Measurements from ENCODE around the gene RNF224. TPM values are rescaled to one million over a fixed set of nuclear protein-coding genes. Genes with fewer than 3 reads are reported as not detected.

Gene RNF224
- polyA plus RNA-seq, 1 donor from 2014 or later, result not detected

DNA sequence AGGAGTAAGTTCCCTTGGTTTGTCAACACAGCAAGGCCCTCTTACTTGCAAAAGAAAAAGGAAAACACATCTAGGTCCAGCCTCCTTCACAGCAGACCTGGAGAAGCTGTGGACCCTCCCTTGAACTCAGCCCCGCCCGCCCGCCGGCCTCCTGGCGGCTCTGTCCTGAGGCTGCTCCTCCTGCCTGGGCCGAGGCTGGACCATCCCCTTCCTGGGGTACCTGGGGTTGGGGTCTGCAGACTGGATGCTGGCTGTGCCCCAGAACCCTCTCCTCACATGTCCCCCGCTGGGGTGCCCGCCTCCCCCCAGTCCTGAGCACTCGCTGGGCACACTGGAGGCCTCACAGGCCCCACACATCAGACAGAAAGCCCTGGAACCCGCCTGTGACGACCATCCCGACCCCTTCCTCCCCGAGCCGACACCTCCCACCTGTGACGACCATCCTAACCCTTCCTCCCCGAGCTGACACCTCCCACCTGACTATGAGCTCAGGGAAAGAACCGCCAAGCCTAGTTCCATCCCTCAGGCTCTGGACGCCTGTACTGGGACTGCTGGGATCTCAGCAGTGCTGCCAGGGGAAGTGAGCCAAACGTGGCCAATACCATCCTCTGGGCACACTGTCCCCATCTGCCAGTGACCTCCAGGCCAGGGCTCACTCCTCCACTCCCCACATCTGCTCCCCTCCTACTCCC, 48.2 kb upstream of the RNF224 start:
- H2AFZ ChIP-seq (ENCODE audit: low read depth, low read length), result no peak overlapping the region
- H3K4me3 ChIP-seq (ENCODE audit: low read length), result no peak overlapping the region
- H3F3A ChIP-seq (ENCODE audit: insufficient read depth, low read length, poor library complexity, severe bottlenecking), result no peaks in the 10 kb centered on the region
- H3K9ac ChIP-seq (ENCODE audit: low read length), result no peak overlapping the region
- H3K9me3 ChIP-seq (ENCODE audit: low read length), result no peaks in the 10 kb centered on the region
- TF ChIP-seq SMC3 (conservative IDR thresholded peaks at IDR 0.05; ENCODE audit: poor library complexity), result no peak
- TF ChIP-seq MXI1 (conservative IDR thresholded peaks at IDR 0.05; ENCODE audit: poor library complexity, severe bottlenecking), result no peak
- TF ChIP-seq EZH2 (IDR thresholded peaks at IDR 0.05; ENCODE audit: borderline replicate concordance, insufficient read depth, low read length, poor library complexity, severe bottlenecking), result no peak
- no peak for TF ChIP-seq TAF1 (IDR thresholded peaks at IDR 0.05; ENCODE audit: low read depth)
- TF ChIP-seq, protein P1, sequence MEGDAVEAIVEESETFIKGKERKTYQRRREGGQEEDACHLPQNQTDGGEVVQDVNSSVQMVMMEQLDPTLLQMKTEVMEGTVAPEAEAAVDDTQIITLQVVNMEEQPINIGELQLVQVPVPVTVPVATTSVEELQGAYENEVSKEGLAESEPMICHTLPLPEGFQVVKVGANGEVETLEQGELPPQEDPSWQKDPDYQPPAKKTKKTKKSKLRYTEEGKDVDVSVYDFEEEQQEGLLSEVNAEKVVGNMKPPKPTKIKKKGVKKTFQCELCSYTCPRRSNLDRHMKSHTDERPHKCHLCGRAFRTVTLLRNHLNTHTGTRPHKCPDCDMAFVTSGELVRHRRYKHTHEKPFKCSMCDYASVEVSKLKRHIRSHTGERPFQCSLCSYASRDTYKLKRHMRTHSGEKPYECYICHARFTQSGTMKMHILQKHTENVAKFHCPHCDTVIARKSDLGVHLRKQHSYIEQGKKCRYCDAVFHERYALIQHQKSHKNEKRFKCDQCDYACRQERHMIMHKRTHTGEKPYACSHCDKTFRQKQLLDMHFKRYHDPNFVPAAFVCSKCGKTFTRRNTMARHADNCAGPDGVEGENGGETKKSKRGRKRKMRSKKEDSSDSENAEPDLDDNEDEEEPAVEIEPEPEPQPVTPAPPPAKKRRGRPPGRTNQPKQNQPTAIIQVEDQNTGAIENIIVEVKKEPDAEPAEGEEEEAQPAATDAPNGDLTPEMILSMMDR (IDR thresholded peaks at IDR 0.05; ENCODE audit: poor library complexity, severe bottlenecking), result no peak
- no peak for TF ChIP-seq RAD21 (conservative IDR thresholded peaks at IDR 0.05)
- no peak for TF ChIP-seq EP300 (conservative IDR thresholded peaks at IDR 0.05; ENCODE audit: poor library complexity, severe bottlenecking)
- TF ChIP-seq, protein P2, sequence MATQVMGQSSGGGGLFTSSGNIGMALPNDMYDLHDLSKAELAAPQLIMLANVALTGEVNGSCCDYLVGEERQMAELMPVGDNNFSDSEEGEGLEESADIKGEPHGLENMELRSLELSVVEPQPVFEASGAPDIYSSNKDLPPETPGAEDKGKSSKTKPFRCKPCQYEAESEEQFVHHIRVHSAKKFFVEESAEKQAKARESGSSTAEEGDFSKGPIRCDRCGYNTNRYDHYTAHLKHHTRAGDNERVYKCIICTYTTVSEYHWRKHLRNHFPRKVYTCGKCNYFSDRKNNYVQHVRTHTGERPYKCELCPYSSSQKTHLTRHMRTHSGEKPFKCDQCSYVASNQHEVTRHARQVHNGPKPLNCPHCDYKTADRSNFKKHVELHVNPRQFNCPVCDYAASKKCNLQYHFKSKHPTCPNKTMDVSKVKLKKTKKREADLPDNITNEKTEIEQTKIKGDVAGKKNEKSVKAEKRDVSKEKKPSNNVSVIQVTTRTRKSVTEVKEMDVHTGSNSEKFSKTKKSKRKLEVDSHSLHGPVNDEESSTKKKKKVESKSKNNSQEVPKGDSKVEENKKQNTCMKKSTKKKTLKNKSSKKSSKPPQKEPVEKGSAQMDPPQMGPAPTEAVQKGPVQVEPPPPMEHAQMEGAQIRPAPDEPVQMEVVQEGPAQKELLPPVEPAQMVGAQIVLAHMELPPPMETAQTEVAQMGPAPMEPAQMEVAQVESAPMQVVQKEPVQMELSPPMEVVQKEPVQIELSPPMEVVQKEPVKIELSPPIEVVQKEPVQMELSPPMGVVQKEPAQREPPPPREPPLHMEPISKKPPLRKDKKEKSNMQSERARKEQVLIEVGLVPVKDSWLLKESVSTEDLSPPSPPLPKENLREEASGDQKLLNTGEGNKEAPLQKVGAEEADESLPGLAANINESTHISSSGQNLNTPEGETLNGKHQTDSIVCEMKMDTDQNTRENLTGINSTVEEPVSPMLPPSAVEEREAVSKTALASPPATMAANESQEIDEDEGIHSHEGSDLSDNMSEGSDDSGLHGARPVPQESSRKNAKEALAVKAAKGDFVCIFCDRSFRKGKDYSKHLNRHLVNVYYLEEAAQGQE (IDR thresholded peaks at IDR 0.05; ENCODE audit: borderline replicate concordance), result no peak
- TF ChIP-seq POLR2AphosphoS5 (IDR thresholded peaks at IDR 0.05), result no peak
- H3K9me2 ChIP-seq (ENCODE audit: insufficient read depth, low read length), result no peaks in the 10 kb centered on the region
- no peaks in the 10 kb centered on the region for H3K36me3 ChIP-seq (ENCODE audit: insufficient read depth, low read length)
- no peak overlapping the region for H3K4me2 ChIP-seq (ENCODE audit: low read length)
- H3K27me3 ChIP-seq (ENCODE audit: insufficient read depth, low read depth, low read length), result no peaks in the 10 kb centered on the region
- no peak overlapping the region for H3K27ac ChIP-seq (ENCODE audit: low read length)
- no peaks in the 10 kb centered on the region for H3K79me2 ChIP-seq (replicated peaks; ENCODE audit: insufficient read depth, low read length)
- H4K20me1 ChIP-seq (ENCODE audit: insufficient read depth), result no peaks in the 10 kb centered on the region

DNA sequence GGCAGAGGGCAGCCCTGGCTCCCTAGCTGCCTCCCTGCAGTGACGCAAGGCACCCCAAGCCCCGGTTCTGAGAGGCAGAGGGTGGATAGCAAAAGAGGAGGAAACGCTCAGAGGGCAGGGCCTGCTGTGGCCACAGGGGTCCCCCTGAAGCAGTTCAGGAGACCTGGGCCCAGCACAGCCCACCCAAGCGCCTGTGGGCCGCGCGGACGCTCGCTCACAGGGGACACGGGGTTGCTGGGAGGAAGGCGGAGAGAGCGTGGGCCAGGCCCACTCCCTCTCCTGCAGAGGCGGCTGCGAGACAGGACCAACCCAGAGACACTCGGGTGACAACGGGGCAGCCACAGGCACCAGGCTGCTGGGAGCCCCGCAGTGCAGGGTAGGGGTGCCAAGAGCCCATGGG, 47.5 kb upstream of the RNF224 start:
- no peak overlapping the region for H2AFZ ChIP-seq (ENCODE audit: low read depth, low read length)
- no peak overlapping the region for H3K27ac ChIP-seq (ENCODE audit: low read length)
- no peaks in the 10 kb centered on the region for H3F3A ChIP-seq (ENCODE audit: insufficient read depth, low read length, poor library complexity, severe bottlenecking)
- no peak for TF ChIP-seq SMC3 (conservative IDR thresholded peaks at IDR 0.05; ENCODE audit: poor library complexity)
- no peak for TF ChIP-seq RAD21 (conservative IDR thresholded peaks at IDR 0.05)
- no peak for TF ChIP-seq EZH2 (IDR thresholded peaks at IDR 0.05; ENCODE audit: borderline replicate concordance, insufficient read depth, low read length, poor library complexity, severe bottlenecking)
- TF ChIP-seq TAF1 (IDR thresholded peaks at IDR 0.05; ENCODE audit: low read depth), result no peak
- H3K4me2 ChIP-seq (ENCODE audit: low read length), result no peak overlapping the region
- H3K9ac ChIP-seq (ENCODE audit: low read length), result no peak overlapping the region
- H3K9me3 ChIP-seq (ENCODE audit: low read length), result no peaks in the 10 kb centered on the region
- no peaks in the 10 kb centered on the region for H3K27me3 ChIP-seq (ENCODE audit: insufficient read depth, low read depth, low read length)
- no peaks in the 10 kb centered on the region for H3K9me2 ChIP-seq (ENCODE audit: insufficient read depth, low read length)
- H3K36me3 ChIP-seq (ENCODE audit: insufficient read depth, low read length), result no peaks in the 10 kb centered on the region
- no peak overlapping the region for H3K4me3 ChIP-seq (ENCODE audit: low read length)
- H3K79me2 ChIP-seq (replicated peaks; ENCODE audit: insufficient read depth, low read length), result no peaks in the 10 kb centered on the region
- H4K20me1 ChIP-seq (ENCODE audit: insufficient read depth), result no peaks in the 10 kb centered on the region
